Right lobe of liver (tissue), 4 donors: ENCODE measurements around the gene CA5A.

ENCODE experiments used
- CTCF ChIP-seq, 4 donors: fragments of 200-600 bp in 3 of 4; fragments of 450-650 bp in 1 of 4; IDR thresholded peaks; one replicate each; pipeline versions ENCODE4 v1.5.1 to v1.8.0; 2016 to 2022; ENCODE audit warnings: antibody characterized with exemption in 4 of 4, mild to moderate bottlenecking in 2 of 4
- POLR2A ChIP-seq: fragments of 450-650 bp; IDR thresholded peaks from one replicate; pipeline ENCODE4 v1.6.1; 2017; ENCODE audit warnings: antibody characterized with exemption, mild to moderate bottlenecking
- donor health status: DM: no; HTN: no; CAD: no.
- donor health status: DM: no; HTN: no; CAD: no.
- donor health status: DM: no; HTN: yes; CAD: no.

GRCh38 chr16:87979352-87979751, 43.0 kb upstream of the CA5A start:
- TF ChIP-seq CTCF (IDR thresholded peaks at IDR 0.05), result no peak
- no peak for TF ChIP-seq POLR2A
